ENCODE results near the gene BRSK1. TPM values are rescaled to one million over a fixed set of nuclear protein-coding genes. Genes with fewer than 3 reads are reported as not detected.

BRSK1 gene
- total and polyA plus RNA-seq, 2 of the 8 experiments (the other 6 are each of a cell fraction or from before 2014, with no cell fraction given), result 27.6 to 32.7 TPM

GRCh38 chr19:55355213-55355821 is 71.5 kb downstream of the BRSK1 start:
- POLR2A ChIA-PET (ENCODE audit: partially characterized antibody), result interaction anchor here (1.0 to 1.7 kb wide), 7 partner anchors 15 to 52 kb away, joined by 3 to 5 read pairs (median 4); partner anchors contain the start of genes IL11, KMT5C and TMEM238
- H3K4me3 ChIP-seq (ENCODE audit: extremely low read depth in 1 of 4, insufficient read depth in 2 of 4, low read depth in 3 of 4, low read length in 4 of 4), result no peak overlapping the region
- peak overlapping the region; percentile 48 to 88; a peak in 3 of 4 replicates for H3K4me2 ChIP-seq (ENCODE audit: insufficient read depth in 1 of 2, low read depth in 2 of 2, low read length in 2 of 2)
- no peak for TF ChIP-seq CREB1 (IDR thresholded peaks at IDR 0.05)
- TF ChIP-seq KDM1A (IDR thresholded peaks at IDR 0.05; ENCODE audit: borderline replicate concordance, low read length), result no peak
- no peak for TF ChIP-seq JUND (IDR thresholded peaks at IDR 0.05; ENCODE audit: low read length)
- no peak for TF ChIP-seq BACH1 (IDR thresholded peaks at IDR 0.05; ENCODE audit: low read length)
- no peak for TF ChIP-seq JUN (IDR thresholded peaks at IDR 0.05; ENCODE audit: low read depth, low read length)
- TF ChIP-seq HDAC2 (IDR thresholded peaks at IDR 0.05; ENCODE audit: borderline replicate concordance in 1 of 2, low read depth in 2 of 2, low read length in 2 of 2), result no peak
- no peak for TF ChIP-seq TAF7 (optimal IDR thresholded peaks at IDR 0.05; ENCODE audit: borderline replicate concordance, low read depth, low read length)
- TF ChIP-seq KDM4A (IDR thresholded peaks at IDR 0.05; ENCODE audit: low read depth, low read length, severe bottlenecking), result no peak
- no peak for TF ChIP-seq MAFK (IDR thresholded peaks at IDR 0.05; ENCODE audit: low read depth, low read length)
- TF ChIP-seq TCF12 (IDR thresholded peaks at IDR 0.05; ENCODE audit: low read depth, low read length), result no peak
- TF ChIP-seq NANOG (IDR thresholded peaks at IDR 0.05; ENCODE audit: insufficient read depth, low read depth, low read length, poor library complexity, severe bottlenecking), result no peak

More at GRCh38 chr19:55355213-55355821, 71.5 kb downstream of the BRSK1 start:
- Histone ChIP-seq H2BK20ac (ENCODE audit: low read length) (0 out of 2 replicates have a peak overlapping the region, but pooled peaks have one; percentile 48), H4K8ac (ENCODE audit: extremely low read depth, insufficient read depth, low read length) (no peak overlapping the region), H3K23me2 (ENCODE audit: low read depth, low read length) (peaks cover 11% of the 10 kb centered on the region; the same call in 1 of the 2 replicates), H4K5ac (ENCODE audit: insufficient read length, low read depth, low read length) (peak overlapping the region; percentile 26), H3K27me3 (replicated peaks in 1 of 4; ENCODE audit: control insufficient read depth in 3 of 4, extremely low read depth in 1 of 4, insufficient read depth in 3 of 4, low read length in 3 of 4) (peaks cover 17 to 56% (median 46%) of the 10 kb centered on the region in 4 experiments), H2BK120ac (replicated peaks; ENCODE audit: low read depth, low read length) (no peak overlapping the region), H3K27ac (ENCODE audit: low read depth, low read length) (no peak overlapping the region), H3K56ac (replicated peaks; ENCODE audit: insufficient read length, low read depth, low read length) (no peak overlapping the region), H3K9me3 (ENCODE audit: insufficient read depth in 2 of 2, low read depth in 1 of 2, low read length in 1 of 2) (no peaks in the 10 kb centered on the region), H2BK5ac (ENCODE audit: low read depth, low read length) (no peak overlapping the region), H3K4ac (replicated peaks; ENCODE audit: insufficient read length, low read depth, low read length) (no peak overlapping the region), H3K4me1 (replicated peaks in 1 of 4; ENCODE audit: control insufficient read depth in 3 of 4, insufficient read depth in 4 of 4, low read length in 3 of 4) (peaks cover 0 to 16% (median 9%) of the 10 kb centered on the region in 4 experiments; a peak in 6 of 7 replicates), H4K91ac (replicated peaks; ENCODE audit: insufficient read length, low read length) (no peak overlapping the region), H3K36me3 (ENCODE audit: control insufficient read depth in 2 of 4, insufficient read depth in 4 of 4, low read length in 3 of 4) (peaks cover 0 to 7% (median 0%) of the 10 kb centered on the region in 4 experiments; a peak in 1 of 8 replicates), H2BK12ac (ENCODE audit: low read depth, low read length) (0 out of 2 replicates have a peak overlapping the region, but pooled peaks have one; percentile 39), H4K20me1 (replicated peaks in 1 of 2; ENCODE audit: control insufficient read depth in 1 of 2, insufficient read depth in 2 of 2, low read length in 2 of 2) (peaks cover 0 to 10% of the 10 kb centered on the region in 2 experiments), H3K23ac (ENCODE audit: insufficient read length) (no peak overlapping the region), H3K9ac (replicated peaks in 1 of 4; ENCODE audit: extremely low read depth in 1 of 4, low read depth in 3 of 4, low read length in 3 of 4) (no peak overlapping the region), H2AK5ac (ENCODE audit: low read depth, low read length) (no peak overlapping the region), H3K14ac (ENCODE audit: insufficient read length) (no peak overlapping the region), H3K18ac (ENCODE audit: extremely low read depth, low read length) (peak overlapping the region; percentile 48; the same call in 1 of the 2 replicates), H3K79me1 (ENCODE audit: low read depth, low read length) (no peaks in the 10 kb centered on the region), H3K79me2 (ENCODE audit: control insufficient read depth in 1 of 2, insufficient read depth in 2 of 2, low read length in 2 of 2) (no peaks in the 10 kb centered on the region), H2BK15ac (ENCODE audit: low read length) (0 out of 2 replicates have a peak overlapping the region, but pooled peaks have one; percentile 46), H2AFZ (ENCODE audit: low read length) (no peak overlapping the region)
- WGBS, 2 experiments (ENCODE audit: extremely low coverage in 1 of 2, insufficient coverage in 1 of 2, insufficient read length in 1 of 2, insufficient replicate concordance in 2 of 2, low coverage in 1 of 2, low lambda C conversion rate in 2 of 2, missing lambda C conversion rate in 1 of 2), result 41% methylated on average over 13 of the region's 13 CpGs; no CpG with 5 or more reads in 1 of the 2 experiments
- no peak for FAIRE-seq
- DNase-seq (ENCODE audit: low read depth in 1 of 2, low spot score in 2 of 2), result no peak
- CTCF ChIA-PET (ENCODE audit: partially characterized antibody), result interaction anchor here (0.9 to 2.0 kb wide), 4 partner anchors 11 to 64 kb away, joined by 5 to 9 read pairs (median 6); partner anchors contain the start of gene TMEM238
